A549 (cell line): ENCODE results near the gene ZBTB43.

Experiments
- KDM1A ChIP-seq: fragments of 200-600 bp; sonication (generic); IDR thresholded peaks from 2 replicates; pipeline ENCODE4 v1.6.1; 2016; ENCODE audit warnings: low read depth, mild to moderate bottlenecking
- POLR2A ChIP-seq: IDR thresholded peaks from 2 replicates; pipeline ENCODE4 v1.6.1; 2012; ENCODE audit warnings: mild to moderate bottlenecking, low read length
- SMC3 ChIP-seq: fragments of >200 bp; sonication (Bioruptor Twin); formaldehyde crosslinking; IDR thresholded peaks from 3 replicates; pipeline ENCODE4 v1.6.1; 2018; ENCODE audit warnings: inconsistent platforms
- TF ChIP-seq, protein P1 (sequence below): fragments of >200 bp; sonication (Bioruptor Twin); formaldehyde crosslinking; IDR thresholded peaks from 3 replicates; pipeline ENCODE4 v1.5.1; 2016
- TF ChIP-seq, protein P2 (sequence below): IDR thresholded peaks from 2 replicates; pipeline ENCODE4 v1.6.1; 2012; ENCODE audit warnings: low read depth, borderline replicate concordance

DNA sequence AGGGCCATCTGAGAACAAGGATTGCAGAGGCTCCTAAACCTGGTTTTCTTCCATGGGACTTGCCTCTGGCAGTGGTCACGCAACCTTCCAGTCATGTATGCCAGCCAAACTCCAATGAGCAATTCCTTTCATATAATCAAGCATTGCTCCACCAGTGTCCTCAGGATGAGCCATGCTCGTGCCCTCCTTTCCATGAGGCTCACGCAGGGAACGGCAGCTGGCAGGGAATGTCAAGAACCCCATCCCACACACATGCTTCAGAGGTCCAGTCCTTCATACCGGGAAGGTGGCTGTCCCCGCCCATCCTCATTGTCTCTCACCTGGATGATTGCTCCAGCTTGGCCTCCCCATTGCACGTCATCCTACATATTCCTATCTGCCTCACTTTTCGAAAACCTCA lies 42.2 kb downstream of the ZBTB43 start:
- TF ChIP-seq, protein P1, sequence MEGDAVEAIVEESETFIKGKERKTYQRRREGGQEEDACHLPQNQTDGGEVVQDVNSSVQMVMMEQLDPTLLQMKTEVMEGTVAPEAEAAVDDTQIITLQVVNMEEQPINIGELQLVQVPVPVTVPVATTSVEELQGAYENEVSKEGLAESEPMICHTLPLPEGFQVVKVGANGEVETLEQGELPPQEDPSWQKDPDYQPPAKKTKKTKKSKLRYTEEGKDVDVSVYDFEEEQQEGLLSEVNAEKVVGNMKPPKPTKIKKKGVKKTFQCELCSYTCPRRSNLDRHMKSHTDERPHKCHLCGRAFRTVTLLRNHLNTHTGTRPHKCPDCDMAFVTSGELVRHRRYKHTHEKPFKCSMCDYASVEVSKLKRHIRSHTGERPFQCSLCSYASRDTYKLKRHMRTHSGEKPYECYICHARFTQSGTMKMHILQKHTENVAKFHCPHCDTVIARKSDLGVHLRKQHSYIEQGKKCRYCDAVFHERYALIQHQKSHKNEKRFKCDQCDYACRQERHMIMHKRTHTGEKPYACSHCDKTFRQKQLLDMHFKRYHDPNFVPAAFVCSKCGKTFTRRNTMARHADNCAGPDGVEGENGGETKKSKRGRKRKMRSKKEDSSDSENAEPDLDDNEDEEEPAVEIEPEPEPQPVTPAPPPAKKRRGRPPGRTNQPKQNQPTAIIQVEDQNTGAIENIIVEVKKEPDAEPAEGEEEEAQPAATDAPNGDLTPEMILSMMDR, result no peak
- TF ChIP-seq KDM1A, result no peak
- TF ChIP-seq, protein P2, sequence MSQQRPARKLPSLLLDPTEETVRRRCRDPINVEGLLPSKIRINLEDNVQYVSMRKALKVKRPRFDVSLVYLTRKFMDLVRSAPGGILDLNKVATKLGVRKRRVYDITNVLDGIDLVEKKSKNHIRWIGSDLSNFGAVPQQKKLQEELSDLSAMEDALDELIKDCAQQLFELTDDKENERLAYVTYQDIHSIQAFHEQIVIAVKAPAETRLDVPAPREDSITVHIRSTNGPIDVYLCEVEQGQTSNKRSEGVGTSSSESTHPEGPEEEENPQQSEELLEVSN, result no peak
- no peak for TF ChIP-seq SMC3
- no peak for TF ChIP-seq POLR2A
